ENCODE measurements around the gene SHD.
"Not testable (repeated sequence)": the region's sequence is repeated elsewhere in the genome, so short reads cannot be mapped to it uniquely, and the experiment has no call there.

SHD gene, protein sequence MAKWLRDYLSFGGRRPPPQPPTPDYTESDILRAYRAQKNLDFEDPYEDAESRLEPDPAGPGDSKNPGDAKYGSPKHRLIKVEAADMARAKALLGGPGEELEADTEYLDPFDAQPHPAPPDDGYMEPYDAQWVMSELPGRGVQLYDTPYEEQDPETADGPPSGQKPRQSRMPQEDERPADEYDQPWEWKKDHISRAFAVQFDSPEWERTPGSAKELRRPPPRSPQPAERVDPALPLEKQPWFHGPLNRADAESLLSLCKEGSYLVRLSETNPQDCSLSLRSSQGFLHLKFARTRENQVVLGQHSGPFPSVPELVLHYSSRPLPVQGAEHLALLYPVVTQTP

DNA sequence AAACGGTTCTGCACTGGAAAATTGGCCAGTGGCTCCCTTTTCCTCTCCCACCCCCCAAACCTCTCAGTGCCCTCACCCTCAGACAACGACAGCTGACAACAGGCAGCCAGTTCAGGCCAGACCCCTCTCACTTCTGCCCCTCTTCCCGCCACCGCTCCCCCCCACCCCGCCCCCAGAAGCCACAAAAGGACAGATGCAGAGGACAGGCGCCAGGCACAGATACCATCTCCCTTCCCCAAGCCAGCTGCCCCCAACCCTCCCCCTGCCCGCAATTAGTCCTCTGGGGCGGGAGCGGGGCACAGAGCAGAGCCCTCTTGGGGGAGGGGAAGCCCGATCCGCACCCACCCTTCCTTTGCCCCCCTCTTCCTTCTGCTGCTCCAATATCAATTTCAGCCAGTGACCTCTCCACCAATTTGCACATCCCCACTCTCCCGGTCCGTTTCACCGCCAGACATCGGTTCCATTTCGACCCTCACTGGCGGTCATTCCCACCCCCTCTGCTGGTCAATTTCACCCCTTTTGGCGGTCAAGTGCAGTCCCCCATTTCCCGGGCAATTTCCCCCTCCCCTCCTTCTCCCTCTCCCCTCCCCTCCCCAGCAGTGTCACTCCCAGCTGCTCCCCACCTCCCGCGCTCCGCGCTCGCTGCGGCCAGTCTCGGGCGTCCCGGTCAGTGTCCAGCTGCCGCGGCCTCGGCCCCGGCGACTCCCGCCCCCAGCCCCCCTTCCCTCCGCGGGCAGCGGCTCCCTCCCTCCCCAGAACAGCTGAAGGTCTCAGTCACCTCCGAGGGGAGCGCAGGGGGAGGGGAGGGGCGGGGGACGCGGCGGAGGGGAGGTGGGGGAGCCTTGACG lies at the start of gene SHD:
Gene SHD (plus strand): TSS at position 848 of the 848 bp plus-strand sequence. CDS start 798 bp downstream, outside the sequence.
- DNase-seq = peak in 2 of 58 donors; percentile 9

DNA sequence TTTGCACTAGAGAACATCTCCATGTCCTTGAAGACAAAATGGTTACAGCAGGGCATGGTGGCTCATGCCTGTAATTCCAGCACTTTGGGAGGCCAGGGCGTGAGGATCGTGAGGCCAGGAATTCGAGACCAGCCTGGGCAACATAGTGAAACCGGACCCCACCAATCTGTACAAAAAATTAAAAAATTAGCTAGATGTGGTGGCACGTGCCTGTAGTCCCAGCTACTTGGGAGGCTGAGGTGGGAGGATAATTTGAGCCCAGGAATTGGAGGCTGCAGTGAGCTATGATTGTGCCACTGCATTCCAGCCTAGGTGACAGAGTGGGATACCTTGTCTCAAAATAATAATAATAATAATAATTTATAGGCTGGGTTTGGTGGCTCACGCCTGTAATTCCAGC lies 48.8 kb upstream of the SHD start:
- DNase-seq = not testable (repeated sequence)

DNA sequence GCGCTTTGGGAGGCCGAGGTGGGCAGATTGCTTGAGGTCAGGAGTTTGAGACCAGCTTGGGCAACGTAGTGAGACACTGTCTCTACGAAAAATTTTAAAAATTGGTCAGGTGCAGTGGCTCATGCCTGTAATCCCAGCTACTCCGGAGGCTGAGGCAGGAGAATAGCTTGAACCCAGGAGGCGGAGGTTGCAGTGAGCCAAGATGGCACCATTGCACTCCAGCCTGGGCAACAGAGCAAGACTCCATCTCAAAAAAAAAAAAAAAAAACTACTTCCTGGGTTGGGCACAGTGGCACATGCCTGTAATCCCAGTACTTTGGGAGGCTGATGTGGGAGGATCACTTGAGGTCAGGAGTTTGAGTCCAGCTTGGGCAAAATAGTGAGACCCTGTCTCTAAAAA lies 47.5 kb upstream of the SHD start:
- not testable (repeated sequence) for DNase-seq

DNA sequence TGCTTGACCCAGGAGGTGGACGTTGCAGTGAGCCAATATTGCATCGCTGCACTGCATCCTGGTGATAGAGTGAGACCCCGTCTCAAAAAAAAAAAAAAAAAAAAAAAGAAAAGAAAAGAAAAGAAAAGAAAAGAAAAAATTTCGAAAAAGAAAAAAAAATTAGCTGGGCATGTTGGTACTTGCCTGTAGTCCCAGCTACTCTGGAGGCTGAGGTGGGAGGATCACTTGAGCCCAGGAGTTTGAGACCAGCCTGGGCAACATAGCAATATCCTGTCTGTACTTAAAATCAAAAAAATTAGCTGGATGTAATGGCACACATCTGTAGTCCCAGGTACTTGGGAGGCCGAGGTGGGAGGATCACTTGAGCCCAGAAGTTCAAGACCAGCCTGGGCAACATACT lies 46.9 kb upstream of the SHD start:
- not testable (repeated sequence) for DNase-seq

DNA sequence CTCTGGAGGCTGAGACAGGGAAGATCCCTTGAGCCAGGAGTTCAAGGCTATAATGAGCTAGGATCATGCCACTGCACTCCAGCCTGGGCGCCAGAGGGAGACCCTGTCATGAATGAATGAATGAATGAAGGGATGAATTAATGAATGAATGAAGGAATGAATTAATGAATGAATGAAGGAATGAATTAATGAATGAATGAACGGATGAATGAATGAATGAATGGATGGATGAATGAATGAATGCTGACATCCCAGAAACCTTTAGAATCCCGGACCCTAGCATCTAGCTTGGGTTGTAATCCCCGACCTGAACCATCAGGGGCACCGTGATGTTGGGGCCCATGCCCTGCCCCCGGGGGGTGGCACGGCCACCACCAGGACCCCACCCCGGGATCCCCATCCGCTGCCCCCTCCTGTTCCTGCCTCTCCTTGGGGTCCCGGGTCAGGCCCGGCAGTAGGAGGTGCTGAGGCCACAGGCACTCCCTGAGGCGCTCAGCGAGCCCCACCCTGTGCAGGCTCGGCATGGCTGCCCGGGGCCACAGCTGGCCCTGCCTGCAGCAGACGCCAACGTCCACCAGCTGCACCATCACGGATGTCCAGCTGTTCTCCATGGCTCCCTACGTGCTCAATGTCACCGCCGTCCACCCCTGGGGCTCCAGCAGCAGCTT lies 46.3 kb upstream of the SHD start:
- no peak for DNase-seq

DNA sequence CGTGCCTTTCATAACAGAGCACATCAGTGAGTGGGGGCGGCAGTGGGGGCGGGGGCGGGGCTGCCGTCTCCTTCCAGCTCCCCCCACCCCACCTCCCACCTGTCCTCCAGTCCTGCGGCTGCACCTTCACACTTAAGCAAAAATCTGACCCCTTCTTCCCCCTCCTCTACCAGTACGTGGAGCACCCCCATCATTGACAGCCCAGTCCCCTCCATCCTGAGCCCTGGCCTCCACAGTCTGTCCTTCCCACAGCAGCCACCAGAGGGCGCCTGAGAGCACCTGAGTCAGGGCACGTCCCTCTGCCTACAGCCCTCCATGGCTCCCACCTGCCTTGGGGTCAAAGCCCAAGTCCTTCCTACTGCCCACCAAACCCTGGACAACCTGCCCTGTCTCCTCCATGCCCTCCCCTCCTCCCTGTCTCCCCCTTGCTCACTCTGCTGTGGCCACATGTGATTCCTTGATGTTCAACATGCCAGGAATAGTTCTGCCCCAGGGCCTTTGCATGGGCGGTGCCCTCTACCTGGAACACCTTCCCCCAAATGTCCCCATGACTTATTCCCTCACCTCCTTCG lies 45.7 kb upstream of the SHD start:
- DNase-seq = peak in 17 of 58 donors; percentile 1 to 58 (median 7)

DNA sequence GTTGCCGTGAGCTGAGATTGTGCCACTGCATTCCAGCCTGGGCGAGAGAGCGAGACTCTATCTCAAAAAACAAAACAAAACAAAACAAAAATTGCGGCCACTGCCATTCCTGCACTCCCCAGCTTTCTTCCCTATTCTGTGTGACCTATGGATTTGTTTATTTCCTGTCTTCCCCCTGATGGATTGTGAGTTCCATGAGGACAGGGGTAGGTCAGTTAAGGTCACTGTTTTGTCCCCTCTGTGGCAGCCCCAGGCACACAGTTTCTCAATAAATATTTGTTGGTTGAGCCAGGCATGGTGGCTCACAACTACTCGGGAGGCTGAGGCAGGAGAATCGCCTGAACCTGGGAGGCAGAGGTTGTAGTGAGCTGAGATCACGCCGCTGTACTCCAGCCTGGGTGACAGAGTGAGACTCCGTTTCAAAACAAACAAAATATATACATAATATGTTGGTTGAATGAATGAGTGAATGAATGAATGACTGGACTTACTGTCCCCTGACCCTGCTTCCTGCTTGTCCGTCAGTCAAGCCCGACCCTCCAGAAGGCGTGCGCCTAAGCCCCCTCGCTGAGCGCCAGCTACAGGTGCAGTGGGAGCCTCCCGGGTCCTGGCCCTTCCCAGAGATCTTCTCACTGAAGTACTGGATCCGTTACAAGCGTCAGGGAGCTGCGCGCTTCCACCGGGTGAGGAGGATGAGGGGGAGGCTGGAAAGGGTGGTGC lies 44.8 kb upstream of the SHD start:
- peak in 1 of 58 donors; percentile 10 for DNase-seq

DNA sequence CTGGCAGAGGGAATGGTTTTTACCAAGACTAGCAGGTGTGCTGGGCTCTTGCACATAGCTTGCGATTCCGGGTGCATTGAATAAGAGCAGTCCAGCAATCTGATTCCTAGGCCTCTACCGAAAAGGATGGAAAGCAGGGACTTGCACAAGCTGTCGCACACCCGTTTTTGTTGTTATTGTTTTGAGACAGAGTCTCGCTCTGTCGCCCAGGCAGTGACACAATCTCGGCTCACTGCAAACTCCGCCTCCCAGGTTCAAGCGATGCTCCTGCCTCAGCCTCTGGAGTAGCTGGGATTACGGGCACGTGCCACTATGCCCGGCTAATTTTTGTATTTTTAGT lies 44.2 kb upstream of the SHD start:
- no peak for DNase-seq

DNA sequence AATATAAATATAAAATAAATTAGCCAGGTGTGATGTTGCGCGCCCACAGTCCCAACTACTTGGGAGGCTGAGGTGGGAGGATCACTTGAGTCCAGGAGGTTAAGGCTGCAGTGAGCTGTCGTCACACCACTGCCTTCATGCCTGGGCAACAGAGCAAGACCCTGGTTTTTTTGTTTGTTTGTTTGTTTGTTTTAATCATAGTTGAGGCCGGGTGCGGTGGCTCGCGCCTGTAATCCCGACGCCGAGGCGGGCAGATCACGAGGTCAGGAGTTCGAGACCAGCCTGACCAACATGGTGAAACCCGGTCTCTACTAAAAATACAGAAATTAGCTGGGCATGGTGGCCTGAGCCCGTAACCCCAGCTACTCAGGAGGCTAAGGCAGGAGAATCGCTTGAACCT lies 41.6 kb upstream of the SHD start:
- not testable (repeated sequence) for DNase-seq

DNA sequence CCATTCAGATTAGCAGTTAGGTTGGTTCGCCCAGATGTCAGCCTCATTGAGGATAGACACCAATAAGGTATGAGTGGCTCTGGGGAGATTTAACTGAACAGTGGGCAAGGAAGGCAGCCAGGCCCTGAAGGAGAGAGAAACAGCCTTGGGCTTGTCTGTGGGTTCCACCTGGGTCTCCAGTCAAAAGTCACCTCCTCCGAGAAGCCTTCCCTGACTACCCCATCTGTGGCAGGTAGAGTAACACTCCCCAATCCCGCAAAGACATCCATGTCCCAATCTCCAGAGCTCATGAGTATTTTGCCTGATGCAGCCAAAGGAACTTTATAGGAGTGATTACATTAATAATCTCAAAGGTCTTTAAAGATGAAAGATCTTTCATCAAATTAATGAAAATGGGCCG lies 40.2 kb upstream of the SHD start:
- DNase-seq = no peak

DNA sequence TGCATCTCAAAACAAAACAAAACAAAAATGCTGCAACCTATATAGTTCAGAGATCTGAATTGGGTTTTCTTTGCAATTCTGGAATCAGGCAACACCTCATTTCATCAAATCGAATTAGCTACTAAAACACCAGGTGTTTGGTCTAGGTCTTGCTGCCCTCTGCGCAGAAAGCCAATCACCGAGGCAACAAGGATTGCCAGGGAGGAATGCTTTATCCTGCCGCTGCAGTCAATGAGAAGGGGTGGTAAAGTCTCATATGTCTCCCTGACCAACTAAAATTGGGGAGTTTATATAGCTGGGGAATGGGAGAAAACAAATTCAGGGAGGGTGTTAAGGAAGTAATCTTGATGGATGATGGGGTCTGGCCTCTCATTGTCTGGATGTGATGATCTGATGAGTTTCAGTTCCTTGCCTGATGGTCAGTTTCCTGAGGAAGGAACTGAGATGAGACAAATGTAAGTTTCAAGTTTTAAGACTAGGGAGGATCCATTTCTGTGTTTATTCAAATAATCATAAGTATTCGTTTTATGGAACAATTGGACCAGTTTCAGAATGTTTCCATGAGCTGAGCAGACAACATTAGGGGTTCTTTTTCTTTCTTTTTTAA lies 37.1 kb upstream of the SHD start:
- peak in 1 of 58 donors; percentile 7 for DNase-seq

DNA sequence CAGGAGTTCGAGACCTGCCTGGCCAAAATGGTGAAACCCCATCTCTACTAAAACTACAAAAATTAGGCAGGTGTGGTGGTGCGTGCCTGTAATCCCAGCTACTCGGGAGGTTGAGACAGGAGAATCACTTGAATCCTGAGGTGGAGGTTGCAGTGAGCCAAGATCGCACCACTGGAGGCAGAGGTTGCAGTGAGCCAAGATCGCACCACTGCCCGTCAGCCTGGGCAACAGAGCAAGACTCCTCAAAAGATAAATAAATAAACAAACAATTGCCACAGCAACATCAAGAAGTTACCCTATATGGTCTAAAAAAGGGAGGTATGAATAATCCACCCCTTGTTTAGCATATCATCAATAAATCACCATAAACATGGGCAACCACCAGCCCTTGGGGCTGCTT lies 33.1 kb upstream of the SHD start:
- not testable (repeated sequence) for DNase-seq

DNA sequence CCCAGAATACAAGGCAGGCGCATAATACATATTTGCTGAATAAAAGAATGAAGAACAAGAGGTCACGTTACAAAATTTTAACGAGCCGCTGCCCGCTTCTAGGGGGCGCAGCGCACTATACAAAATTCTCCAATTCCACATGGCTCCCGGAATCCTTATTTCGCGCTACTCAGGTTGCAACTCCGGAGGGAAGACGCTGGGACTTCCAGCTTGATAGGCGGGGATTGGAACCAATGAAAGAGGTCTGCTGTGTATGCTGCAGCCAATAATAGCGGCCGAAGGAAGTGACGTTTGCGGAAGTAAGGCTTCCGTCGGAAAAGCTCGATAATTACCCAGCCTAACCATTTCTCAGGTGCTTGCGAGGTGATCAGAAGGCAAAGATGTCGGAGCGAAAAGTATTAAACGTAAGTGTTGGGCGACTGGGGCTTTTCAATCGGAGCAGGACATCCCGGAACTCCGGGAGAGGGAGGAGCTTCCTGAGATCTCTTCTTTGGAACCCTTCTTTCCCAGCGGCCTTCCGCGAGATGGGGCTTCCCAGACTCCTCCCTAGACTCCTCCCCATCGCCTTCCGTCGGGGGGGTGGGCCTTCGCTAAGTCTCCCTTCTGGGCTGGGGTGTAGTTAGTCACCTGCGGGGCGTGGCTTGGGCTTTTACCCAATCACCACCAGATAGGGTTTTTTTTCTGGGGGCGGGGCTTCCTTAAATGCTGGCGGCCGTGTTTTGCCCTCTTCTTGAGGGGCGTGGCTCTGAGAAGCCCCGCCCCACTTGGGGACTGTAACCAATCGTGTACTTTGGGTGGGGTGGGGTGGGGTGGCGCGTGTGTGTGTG lies 32.1 kb upstream of the SHD start, which contains the start of gene YJU2:
Gene YJU2 (plus strand): TSS at position 314 of the 827 bp plus-strand sequence. CDS start 67 bp downstream, at position 381.
- peak; percentile 82 to 98 (median 94) for DNase-seq

DNA sequence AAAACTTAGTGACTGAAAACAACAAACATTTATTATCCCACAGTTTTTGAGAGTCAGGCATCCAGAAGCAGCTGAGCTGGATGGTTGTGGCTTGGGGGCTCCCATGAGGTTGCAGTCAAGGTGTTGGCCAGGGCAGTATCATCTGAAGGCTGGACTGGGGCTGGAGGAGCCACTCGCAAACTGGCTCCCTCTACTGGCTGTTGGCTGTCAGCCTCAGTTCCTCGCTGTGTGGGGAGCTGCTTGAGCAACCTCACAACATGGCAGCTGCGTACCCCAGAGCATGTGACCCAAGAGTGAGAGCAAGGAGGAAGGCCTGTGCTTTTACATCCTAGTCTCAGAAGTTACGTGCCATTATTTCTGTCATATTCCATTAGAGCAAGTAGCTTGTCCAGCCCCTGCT lies 22.5 kb upstream of the SHD start:
- no peak for DNase-seq

DNA sequence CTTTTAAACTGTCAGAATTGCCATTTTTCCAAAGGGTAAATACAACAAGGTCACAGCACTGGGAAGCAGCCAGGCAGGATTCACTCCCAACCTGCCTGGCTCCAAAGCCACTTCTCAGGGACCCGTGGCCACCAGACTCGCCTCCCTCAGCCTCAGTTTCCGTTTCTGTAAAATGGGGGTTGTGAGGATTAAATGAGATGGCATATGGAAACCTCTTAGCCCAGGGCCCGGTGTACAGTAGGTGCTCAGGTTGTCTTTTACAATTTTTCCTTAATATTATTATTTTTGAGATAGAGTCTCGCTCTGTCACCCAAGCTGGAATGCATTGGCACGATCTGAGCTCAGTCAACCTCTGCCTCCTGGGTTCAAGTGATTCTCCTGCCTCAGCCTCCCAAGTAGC lies 22.0 kb upstream of the SHD start:
- no peak for DNase-seq

DNA sequence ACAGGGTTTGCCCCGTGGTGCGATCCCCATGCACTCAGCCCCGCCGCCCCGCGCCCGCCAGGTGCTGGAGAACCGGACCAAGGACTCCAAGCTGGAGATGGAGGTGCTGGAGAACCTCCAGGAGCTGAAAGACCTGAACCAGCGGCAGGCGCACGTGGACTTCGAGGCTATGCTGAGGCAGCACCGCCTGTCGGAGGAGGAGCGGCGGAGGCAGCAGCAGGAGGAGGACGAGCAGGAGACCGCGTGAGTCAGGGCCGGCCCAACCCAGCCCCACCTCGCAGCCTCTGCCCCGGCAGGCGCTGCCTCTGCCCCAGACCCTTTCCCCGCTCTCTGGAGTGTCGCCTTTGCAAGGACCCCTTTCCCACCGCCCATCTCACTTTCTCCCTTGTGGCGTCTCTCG lies 20.9 kb upstream of the SHD start:
- no peak for DNase-seq

DNA sequence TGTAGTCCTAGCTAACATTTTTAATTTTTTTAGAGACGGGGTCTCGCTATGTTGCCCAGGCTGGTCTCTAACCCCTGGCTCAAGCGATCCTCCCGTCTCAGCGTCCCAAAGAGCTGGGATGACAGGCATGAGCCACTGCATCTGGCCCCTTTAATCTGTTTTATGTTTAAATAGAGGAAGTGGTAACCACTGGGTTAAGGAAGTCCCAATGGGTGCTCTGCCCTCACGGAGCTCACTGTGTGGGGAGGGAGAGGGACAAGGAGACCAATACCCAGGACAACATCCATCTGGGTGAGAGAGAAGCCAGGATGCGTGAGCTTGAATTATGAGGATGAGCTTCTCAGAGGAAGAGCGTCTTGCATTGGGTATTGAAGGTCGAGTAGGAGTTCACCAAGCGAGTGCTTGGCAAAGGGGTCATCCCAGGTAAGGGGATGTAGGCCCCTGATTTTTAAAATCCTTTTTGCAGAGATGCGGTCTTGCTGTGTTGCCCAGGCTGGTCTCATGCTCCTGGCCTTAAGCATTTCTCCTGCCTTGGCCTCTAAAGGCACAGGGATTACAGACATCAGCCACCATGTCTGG lies 18.4 kb upstream of the SHD start:
- DNase-seq = no peak

DNA sequence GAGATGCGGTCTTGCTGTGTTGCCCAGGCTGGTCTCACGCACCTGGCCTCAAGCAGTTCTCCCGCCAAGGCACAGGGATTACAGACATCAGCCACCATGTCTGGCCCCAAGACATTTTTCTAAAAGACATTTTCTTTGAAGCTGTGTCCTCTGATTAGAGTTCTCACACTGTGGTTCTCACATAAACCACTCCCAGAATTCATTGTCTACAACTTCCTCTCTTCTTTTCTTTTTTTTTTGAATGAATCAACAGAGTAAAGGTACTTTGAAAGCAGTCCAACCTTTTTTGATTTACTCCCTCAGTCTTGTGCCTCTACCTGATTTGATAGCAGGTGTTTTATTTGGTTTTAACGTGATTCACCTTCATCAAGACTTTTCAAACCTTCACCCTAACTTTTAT lies 14.3 kb upstream of the SHD start:
- DNase-seq = no peak
